Stimulated activated CD8-positive, alpha-beta memory T cell treated with anti-CD3 and anti-CD28 coated beads, Interleukin-12 subunit alpha, Interleukin-12 subunit beta, amount 100 ng/mL, for 4 hours (primary cell): ENCODE results near the gene MADD.
"Not testable (repeated sequence)": the region's sequence is repeated elsewhere in the genome, so short reads cannot be mapped to it uniquely, and the experiment has no call there.

Source experiments
- DNase-seq: peaks from one replicate; pipeline ENCODE4 v3.0.0-alpha.2; 2020; ENCODE audit warnings: low read depth

The MADD gene

DNA sequence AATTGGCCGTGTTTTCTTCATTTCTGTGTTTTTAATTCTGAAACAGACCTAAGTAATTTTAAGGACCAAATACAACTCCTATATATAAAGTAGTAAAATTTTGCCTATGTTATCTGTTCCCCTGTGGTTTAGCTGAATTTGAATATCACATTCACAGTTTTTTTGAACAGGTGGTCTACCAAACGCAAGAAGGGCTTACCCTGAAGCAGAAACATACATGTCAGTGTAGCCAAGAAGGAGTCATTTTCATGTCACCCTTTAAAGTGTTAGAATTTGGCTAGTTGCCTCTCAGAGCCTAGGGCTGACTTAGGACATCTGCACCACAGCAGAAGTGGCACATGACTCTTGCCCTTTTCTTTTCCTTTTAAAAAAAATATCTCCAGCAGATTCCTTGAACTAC is 48.2 kb downstream of the MADD start:
- no peak for DNase-seq

DNA sequence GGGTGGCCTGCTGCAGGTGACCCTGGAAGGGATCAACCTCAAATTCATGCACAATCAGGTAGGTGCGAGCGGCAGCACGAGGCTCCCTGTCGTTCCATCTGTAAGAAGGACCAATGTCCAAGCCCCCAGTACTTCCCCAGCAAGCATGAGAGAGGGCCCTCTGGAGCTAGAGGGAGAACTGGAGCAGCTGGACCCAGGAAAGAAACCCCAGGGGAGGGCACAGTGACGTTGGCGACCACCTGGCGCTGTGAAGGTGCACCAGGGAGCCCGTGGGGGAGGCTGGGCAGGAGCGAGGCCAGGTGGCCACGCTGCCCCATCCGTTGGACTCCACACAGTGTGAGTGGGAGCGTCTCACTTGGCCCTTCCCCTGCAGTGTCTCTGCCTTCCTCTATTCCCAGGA is 54.6 kb downstream of the MADD start:
- no peak for DNase-seq

DNA sequence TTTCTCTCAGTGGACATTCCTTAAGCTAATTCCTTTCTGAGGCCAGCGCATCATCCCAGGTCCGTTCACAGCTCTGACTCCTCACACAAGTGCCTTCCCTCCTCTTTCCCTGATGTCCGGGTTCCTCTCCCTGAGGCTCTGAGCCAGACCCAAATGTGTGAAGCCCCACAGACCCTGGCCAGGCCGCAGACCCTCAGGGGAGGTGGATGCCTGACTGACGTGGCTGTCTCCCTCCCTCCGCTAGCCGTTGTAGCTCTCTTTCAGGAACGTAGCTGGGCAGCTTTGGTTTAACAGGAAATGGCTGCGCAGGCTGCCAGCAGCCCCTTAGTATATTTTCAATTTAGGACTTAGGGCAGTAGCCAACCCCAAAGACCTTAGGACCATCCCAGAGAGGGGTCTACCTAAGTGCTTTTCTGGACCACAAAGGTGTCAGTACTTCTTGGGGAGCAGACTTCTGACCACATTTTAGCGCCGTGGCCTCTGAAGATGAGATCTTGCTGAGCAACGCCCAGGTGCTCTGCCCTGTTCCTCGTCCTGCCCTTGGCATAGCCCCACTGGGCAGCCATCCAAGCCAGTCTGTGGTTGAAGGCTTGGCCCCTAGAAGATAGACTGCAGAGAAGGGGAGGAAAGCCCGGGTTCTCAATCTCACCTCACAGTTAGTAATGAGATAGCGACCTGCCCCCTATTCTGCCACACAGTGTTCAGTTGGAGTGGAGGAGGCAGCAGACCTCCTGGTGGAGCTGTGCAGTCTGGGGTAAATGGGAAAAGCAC is 55.5 kb downstream of the MADD start:
- DNase-seq = no peak

DNA sequence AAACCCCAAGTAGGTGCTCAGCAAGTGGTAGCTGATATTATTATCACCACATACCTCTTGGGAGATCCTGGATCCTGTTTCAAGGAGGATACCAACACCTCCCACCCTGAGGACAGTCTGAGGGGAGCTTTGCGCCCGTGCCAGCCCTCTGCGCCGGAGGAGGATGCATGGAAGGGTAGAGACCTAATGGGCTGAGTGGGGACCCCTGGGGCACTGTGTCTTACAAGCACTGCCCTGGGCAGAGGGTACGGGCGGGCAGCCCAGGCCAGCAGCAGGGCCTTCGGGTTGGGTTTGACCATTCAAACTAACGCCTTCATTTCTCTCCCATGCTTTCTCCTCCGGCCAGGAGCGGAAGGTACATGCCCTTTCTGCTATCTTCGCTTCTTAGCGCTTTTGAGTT is 56.3 kb downstream of the MADD start:
- DNase-seq = no peak

DNA sequence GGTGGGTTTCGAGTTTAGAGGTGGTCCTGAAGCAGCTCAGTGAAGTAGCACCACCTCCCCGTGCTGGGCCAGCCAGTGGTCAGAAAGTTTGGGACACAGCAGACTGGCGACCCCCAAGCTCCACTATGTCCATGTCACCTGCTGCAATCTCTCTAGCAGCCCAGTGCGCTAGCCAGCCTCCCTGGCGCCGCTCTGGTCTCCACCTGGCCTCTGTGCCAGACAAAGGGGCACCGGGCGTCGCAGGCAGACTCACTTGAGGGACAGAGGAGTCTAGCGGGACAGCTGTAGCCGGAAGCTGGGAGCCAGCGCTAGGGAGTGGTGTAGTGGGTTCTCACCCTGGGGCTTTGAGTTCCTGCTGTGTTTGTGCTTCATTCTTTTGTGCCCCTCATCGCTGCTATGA is 57.1 kb downstream of the MADD start:
- no peak for DNase-seq

DNA sequence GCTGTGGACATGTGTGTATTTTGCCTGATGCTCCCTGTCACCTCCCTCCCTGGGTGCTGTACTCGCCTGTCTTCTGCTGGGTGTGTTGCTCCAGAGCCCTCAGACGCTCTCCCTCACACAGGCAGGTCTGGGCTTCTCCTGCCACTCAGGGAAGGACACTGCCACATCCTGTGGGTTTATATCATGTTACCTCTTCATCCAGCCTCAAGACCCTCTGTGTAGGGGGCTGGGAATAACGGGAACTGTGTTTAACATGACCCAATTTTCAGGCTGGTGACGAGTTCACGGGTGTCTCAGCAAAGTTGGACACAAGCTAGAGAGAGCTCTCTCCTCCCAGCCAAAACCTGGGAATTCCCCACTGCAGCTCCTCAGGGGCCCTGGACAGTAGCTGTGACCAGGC is 58.0 kb downstream of the MADD start:
- no peak for DNase-seq

DNA sequence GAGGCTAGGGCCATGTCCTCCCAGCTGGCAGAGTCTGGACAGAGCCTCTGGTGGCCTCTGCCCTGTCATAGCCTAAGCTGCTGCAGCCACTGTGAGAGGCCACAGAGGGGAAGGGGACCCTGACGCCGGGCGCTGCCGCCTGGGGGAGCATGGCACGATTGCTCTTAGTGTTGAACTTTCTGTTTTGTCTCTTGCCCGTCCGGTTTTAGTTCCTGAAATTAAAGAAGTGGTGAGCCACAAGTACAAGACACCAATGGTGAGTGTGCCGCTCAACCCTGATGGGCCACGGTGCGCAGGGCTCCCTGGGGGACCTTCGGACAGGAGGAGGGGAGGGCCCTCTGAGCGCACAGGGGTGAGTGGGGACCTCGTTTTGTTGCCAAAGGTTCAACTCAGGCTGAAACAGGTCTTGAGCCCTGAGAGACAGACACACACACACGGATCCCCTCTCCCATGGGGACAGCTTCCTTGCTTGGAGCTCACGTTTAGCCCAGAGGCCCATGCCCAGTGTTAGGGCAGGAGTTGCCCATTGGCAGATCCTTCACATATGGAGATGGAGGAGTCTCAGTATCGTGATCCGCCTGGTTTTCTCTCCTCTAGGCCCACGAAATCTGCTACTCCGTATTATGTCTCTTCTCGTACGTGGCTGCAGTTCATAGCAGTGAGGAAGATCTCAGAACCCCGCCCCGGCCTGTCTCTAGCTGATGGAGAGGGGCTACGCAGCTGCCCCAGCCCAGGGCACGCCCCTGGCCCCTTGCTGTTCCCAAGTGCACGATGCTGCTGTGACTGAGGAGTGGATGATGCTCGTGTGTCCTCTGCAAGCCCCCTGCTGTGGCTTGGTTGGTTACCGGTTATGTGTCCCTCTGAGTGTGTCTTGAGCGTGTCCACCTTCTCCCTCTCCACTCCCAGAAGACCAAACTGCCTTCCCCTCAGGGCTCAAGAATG is 58.8 kb downstream of the MADD start:
- no peak for DNase-seq

DNA sequence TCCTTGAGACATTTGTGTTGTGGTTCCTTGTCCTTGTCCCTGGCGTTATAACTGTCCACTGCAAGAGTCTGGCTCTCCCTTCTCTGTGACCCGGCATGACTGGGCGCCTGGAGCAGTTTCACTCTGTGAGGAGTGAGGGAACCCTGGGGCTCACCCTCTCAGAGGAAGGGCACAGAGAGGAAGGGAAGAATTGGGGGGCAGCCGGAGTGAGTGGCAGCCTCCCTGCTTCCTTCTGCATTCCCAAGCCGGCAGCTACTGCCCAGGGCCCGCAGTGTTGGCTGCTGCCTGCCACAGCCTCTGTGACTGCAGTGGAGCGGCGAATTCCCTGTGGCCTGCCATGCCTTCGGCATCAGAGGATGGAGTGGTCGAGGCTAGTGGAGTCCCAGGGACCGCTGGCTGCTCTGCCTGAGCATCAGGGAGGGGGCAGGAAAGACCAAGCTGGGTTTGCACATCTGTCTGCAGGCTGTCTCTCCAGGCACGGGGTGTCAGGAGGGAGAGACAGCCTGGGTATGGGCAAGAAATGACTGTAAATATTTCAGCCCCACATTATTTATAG is 59.6 kb downstream of the MADD start:
- DNase-seq = no peak

DNA sequence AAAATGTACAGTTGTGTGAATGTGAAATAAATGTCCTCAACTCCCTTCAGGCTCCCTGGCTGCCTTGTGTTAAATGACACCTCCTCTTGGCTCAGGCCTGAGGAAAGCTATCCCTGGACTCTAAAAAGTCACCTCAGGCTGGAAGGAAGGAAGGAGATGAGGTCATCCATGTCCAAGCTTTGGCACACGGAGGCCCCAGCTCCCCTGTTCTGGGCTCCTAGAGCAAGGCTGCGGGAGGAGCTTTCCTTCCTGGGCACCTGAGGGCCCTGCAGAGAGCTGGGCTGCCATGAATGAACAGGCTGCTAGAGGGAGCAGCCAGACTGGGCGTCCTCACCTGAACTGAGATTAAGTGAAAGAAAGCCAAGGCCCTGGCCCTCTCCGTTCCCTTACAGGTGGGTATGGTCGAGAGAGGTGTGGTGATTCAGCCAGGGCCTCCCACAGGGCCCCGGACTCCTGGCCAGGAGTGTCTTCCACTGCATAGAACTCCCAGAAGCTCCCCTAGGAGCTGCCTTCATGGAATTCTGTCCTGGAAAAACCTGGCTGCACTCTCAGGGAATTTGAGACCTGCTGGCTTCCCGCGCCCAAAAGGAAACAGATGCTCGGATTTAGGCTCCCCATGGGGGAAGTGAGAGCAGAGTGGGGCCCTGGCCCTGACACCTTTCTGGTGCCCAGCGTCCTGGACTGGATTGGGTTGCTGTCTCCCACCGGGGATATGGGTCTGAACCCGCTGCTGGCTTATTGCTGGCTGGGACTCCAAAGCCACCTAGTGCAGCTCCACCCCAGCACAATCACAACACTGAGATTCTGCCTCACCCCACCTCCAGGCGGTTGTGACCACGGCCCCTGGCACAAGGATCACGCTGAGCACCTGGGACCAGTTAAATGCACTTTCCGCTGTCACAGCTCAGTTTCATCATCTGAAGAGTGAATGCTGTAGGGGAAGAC is 60.3 kb downstream of the MADD start:
- no peak for DNase-seq

DNA sequence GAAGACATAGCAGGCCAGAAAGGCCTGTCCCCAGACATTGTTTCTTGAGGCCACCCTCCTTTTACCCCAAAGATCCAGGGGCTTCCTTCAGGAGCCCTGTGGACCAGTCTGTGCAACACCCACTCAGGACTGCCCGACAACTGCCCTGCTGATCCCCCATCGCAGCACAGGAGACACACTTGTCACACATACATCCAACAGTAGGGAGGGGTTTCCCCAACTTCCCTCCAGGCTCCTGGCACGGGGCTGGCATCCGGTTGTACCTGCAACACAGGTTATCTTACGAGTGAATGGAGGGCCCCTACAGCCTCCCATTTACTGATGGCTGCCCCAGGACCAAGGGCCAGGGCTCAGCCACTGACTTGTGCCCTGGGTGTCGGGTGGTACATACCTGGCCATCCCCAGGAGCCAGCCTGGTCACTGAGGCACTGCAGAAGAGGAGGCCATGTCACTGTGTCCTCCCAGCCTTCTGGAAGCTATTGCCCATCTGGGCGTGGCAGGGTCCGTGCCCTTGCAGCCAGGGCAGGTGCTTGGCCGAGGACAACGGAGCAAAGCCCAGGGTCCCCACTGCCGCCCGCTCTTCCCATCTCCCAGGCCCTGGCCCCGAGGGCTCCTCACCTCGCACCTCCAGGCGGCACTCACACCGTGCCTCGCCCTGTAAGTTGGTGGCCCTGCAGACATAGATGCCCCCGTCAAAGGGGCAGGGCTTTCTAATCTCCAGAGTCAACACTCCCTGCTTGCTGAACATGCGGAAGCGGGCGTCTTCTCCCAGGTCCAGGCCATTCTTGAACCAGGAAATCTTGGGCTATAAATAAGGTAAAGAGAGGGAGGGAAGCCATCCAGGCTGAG is 61.7 kb downstream of the MADD start:
- no peak for DNase-seq

DNA sequence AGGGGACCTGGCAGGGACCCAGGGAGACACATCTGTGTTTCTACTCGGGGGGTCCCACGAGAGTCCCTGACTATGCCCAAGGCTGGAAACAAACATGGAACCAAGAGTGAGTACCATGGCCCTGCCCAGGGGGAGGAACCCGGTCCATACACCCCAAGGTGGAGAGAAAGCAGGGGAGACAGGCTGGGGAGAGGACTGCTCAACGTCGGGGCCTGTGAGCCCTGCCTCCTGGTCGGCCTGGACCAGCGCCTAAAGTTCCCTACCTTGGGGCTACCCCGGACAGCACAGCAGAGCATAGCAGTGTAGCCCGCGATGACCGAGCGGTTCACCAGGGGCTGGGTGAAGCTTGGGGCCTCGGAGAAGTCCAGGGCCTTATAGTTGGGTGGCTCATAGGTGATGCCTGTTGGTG is 62.4 kb downstream of the MADD start:
- DNase-seq = no peak

DNA sequence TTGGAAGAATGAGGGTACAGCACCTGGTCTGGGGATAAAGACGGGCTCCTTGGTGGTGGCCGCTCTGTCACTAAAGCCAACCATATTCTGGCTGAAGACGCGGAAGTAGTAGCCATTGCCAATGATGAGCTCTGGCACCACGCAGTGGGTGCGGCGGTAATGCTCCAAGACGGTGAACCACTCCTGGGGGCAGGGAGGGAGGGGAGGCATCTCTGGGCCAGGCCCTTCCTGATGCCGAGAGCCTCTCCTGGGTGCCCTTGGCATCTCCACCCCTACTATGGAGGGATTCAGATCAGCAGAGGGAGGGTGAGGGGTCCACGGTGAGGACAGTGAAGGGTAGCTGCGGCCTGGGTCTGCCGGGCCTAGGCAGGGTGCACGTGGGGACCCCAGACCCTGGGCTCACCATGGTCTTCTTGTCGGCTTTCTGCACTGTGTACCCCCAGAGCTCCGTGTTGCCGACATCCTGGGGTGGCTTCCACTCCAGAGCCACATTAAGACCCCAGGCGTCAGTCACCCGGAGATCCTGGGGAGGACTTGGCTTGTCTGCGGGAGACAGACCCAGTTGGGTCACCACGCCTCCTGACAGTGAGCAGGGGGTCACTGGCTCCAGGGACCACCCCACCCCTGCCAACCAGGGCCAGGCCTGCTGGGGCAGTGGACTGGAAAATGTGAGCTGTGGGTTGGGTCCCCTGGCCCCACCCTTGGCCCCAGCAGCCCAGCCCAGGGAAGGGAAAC is 63.0 kb downstream of the MADD start:
- no peak for DNase-seq

DNA sequence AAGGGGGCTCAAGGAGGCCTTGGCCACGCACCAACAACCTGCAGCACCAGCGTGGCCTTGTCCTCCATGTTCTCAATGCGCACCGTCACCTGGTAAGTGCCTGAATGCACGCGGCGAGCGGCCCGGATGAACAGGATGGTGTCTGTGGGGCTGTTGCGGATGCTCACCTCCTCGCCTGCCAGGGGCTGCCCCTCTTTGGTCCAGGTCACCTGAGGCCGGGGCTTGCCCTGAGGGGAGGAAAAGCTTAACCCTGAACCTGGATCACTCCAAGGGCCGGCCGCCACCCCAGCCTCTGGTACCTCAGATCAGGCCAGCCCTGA is 63.6 kb downstream of the MADD start:
- no peak for DNase-seq

DNA sequence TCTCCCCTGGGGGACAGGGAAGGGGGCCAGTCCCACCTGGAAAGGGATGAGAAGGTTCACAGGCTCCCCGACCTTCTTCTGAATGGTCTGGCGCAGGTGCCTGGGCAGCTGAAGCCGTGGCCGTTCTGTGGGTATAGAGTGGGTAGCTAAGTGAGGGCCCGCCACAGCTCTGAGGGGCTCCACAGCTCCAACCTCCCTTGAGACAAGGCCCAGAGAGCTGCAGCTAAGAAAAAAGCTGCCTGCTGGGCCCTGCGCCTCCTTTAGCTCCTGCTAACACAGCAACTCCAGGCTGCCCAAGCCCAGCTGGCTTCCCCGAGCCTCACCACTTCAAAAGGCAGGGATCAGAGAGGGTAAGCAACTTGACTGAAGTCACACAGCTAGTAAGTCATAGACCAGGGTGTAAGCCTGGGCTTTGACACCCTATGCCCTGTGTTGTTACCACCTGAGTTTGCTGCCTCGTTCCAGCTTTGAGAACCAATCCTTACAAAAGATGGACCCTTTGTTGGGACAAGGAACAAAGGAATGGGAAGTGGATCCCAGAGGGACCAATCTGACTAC is 64.0 kb downstream of the MADD start:
- DNase-seq = no peak

DNA sequence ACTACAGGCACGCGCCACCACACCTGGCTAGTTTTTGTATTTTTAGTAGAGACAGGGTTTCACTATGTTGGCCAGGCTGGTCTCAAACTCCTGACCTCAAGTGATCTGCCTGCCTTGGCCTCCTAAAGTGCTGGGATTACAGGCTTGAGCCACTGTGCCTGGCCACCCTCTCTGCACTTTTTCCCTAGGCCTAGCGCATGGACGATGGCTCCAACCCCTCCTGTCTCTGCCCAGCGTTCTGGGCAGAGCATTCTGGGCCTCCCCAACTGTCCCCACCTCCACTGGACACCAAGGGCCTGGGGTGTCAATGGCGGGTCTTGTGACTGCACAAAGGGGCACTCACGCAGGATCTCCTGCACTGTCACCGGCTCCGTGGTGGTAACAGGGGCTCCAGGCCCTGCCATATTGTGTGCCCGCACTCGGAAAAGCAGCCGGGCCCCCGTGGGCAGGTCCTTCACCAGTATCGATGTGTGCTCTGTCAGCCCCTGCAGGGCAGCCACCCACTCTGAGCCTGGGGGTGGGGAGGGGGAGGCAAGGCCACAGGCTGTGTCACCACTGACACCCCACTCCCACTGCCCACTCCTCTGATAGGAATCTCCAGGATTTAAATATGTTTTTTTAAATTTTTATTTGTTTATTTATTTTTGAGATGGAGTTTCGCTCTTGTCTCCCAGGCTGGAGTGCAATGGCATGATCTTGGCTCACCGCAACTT is 64.9 kb downstream of the MADD start:
- not testable (repeated sequence) for DNase-seq

DNA sequence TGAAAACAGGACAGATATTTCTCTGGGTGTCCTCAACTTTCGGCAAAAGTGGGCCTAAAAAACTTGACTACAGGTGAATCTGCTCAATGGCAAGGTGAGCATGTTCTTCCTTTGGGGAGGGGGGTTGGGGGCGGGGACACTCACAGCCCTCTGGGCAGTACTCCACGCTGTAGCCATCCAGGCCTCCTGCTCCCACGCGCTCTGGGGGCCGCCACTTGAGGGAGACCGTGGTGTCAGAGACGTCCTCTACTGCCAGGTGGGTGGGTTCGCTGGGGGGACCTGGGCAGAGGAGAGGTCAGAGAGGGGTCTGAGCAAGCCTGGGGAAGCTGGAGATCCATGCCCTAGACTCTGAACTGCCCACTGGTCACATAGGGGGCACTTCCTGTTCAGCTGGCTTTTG is 65.8 kb downstream of the MADD start:
- no peak for DNase-seq

DNA sequence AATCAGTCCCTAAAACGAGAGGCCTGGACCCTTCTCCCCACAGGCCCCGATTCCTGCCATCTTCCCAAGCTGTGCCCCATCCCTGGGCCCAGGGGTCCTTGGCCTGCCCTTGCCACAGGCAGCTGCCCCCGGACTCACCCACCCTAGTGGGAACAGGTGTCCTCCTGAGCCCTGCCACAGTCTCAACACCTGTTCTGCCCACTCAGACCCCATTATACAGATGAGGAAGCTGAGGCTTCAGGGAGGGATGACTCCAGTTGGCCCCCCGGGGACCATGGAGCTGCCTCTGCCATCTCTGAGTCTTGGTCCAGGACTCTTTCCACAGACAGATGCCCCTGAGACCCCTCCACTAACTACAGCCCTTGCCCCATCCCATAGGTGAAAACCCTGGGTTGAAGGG is 66.7 kb downstream of the MADD start:
- DNase-seq = no peak

DNA sequence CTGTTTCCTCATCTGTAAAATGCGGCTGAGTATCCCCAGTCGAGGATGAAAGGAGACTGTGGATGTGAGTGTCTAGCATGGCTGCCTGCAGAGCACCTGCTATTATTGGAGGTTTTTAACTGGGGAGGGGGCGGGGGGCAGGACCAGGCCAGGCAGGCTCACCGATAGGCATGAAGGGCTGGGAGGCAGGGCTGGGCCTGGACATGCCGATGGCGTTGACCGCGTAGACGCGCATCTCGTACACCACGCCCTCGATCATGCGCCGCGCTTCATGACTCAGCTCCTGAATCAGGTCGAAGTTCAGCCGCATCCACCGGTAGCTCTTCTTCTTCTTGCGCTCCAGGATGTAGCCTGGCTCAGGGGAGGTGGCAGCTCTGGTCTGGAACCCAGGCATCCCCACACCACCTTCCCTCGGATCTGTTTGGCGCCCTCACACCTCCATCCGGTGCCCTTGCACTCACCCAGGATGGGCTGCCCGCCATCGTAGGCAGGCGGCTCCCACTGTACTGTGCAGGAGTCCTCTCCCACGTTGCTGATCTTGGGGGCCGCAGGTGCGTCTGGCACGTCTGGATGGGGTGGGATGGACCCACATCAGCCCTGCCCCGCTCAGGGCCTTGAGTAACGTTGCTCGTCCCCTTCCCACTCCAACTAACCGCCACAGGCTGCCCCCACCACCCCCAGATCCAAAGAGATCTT is 67.4 kb downstream of the MADD start:
- no peak for DNase-seq
